H9 (cell line): Measurements from ENCODE around the gene MPV17L2. TPM values are rescaled to one million over a fixed set of nuclear protein-coding genes. Genes with fewer than 3 reads are reported as not detected.

ENCODE experiments used
- DNase-seq: peaks from one replicate; pipeline ENCODE4 v3.0.0-alpha.2; 2017
- H2AFZ ChIP-seq: one replicate; pipeline ENCODE4 v1.6.1; 2013; ENCODE audit warnings: mild to moderate bottlenecking, low read length, control low read depth, moderate library complexity
- H2AK5ac ChIP-seq: 2 replicates; pipeline ENCODE4 v1.6.1; 2013; ENCODE audit warnings: low read length, control low read depth, mixed read lengths; ENCODE audit not compliant: insufficient read length
- H2BK120ac ChIP-seq: one replicate; pipeline ENCODE4 v1.6.1; 2013; ENCODE audit warnings: low read depth, mild to moderate bottlenecking, low read length, control low read depth, inconsistent platforms; ENCODE audit not compliant: poor library complexity, severe bottlenecking
- H2BK12ac ChIP-seq: 2 replicates; pipeline ENCODE4 v1.6.1; 2013; ENCODE audit warnings: low read length, control low read depth, mixed read lengths, low read depth; ENCODE audit not compliant: insufficient read length
- H2BK15ac ChIP-seq: 2 replicates; pipeline ENCODE4 v1.6.1; 2013; ENCODE audit warnings: low read depth, low read length, control low read depth
- H2BK20ac ChIP-seq: one replicate; pipeline ENCODE4 v1.6.1; 2013; ENCODE audit warnings: low read depth, mild to moderate bottlenecking, low read length, control low read depth, inconsistent platforms; ENCODE audit not compliant: poor library complexity, severe bottlenecking
- H2BK5ac ChIP-seq: 2 replicates; pipeline ENCODE4 v1.6.1; 2013; ENCODE audit warnings: low read length, control low read depth, mixed read lengths; ENCODE audit not compliant: insufficient read length
- H3K14ac ChIP-seq: 2 replicates; pipeline ENCODE4 v1.6.1; 2013; ENCODE audit warnings: low read length, control low read depth; ENCODE audit not compliant: insufficient read depth
- H3K18ac ChIP-seq: 2 replicates; pipeline ENCODE4 v1.6.1; 2013; ENCODE audit warnings: low read depth, mild to moderate bottlenecking, mixed read lengths, low read length, control low read depth; ENCODE audit not compliant: insufficient read length
- H3K23ac ChIP-seq: 2 replicates; pipeline ENCODE4 v1.6.1; 2013; ENCODE audit warnings: low read length, control low read depth, mixed read lengths, low read depth; ENCODE audit not compliant: insufficient read length
- H3K23me2 ChIP-seq: 2 replicates; pipeline ENCODE4 v1.6.1; 2013; ENCODE audit warnings: low read depth, mild to moderate bottlenecking, mixed read lengths, low read length, control low read depth; ENCODE audit not compliant: insufficient read length, poor library complexity, severe bottlenecking
- H3K27ac ChIP-seq: 2 replicates; pipeline ENCODE4 v1.5.1; 2013; ENCODE audit warnings: low read length, control low read depth, mixed read lengths, low read depth; ENCODE audit not compliant: insufficient read length
- H3K27me3 ChIP-seq: 2 replicates; pipeline ENCODE4 v1.6.1; 2013; ENCODE audit warnings: low read length, control low read depth, inconsistent platforms; ENCODE audit not compliant: insufficient read depth
- H3K4ac ChIP-seq: 2 replicates; pipeline ENCODE4 v1.6.1; 2013; ENCODE audit warnings: low read depth, mild to moderate bottlenecking, control low read depth, inconsistent platforms, low read length, moderate library complexity
- H3K4me1 ChIP-seq: 2 replicates; pipeline ENCODE4 v1.6.1; 2013; ENCODE audit warnings: low read length, control low read depth, inconsistent platforms; ENCODE audit not compliant: insufficient read depth
- H3K4me2 ChIP-seq: 2 replicates; pipeline ENCODE4 v1.6.1; 2013; ENCODE audit warnings: low read length, control low read depth, mixed read lengths; ENCODE audit not compliant: insufficient read length, insufficient read depth
- H3K56ac ChIP-seq: 2 replicates; pipeline ENCODE4 v1.6.1; 2013; ENCODE audit warnings: low read depth, mild to moderate bottlenecking, mixed read lengths, low read length, control low read depth; ENCODE audit not compliant: insufficient read length
- H3K79me1 ChIP-seq: 2 replicates; pipeline ENCODE4 v1.6.1; 2013; ENCODE audit warnings: low read depth, mild to moderate bottlenecking, moderate library complexity, low read length, control low read depth, inconsistent platforms; ENCODE audit not compliant: insufficient read depth, poor library complexity, severe bottlenecking
- H3K79me2 ChIP-seq: 2 replicates; pipeline ENCODE4 v1.6.1; 2013; ENCODE audit warnings: low read length, control low read depth, inconsistent platforms; ENCODE audit not compliant: insufficient read depth
- H3K9ac ChIP-seq: 2 replicates; pipeline ENCODE4 v1.6.1; 2013; ENCODE audit warnings: low read length, control low read depth, mixed read lengths; ENCODE audit not compliant: insufficient read length; ENCODE audit errors: extremely low read depth
- H3K9me3 ChIP-seq: one replicate; pipeline ENCODE4 v1.6.1; 2013; ENCODE audit warnings: low read depth, low read length, inconsistent platforms; ENCODE audit not compliant: control insufficient read depth
- H3T11ph ChIP-seq: one replicate; pipeline ENCODE4 v1.6.1; 2013; ENCODE audit warnings: mild to moderate bottlenecking, low read length, control low read depth, inconsistent platforms
- H4K20me1 ChIP-seq: one replicate; pipeline ENCODE4 v1.6.1; 2013; ENCODE audit not compliant: control insufficient read depth, insufficient read length, insufficient read depth
- H4K5ac ChIP-seq: 2 replicates; pipeline ENCODE4 v1.6.1; 2013; ENCODE audit warnings: low read depth, mild to moderate bottlenecking, mixed read lengths, low read length, control low read depth; ENCODE audit not compliant: insufficient read length
- H4K8ac ChIP-seq: replicated peaks from 2 replicates; pipeline ENCODE4 v1.6.1; 2013; ENCODE audit warnings: low read length, control low read depth, mixed read lengths, low read depth; ENCODE audit not compliant: insufficient read length
- H4K91ac ChIP-seq: 2 replicates; pipeline ENCODE4 v1.6.1; 2013; ENCODE audit warnings: low read depth, mild to moderate bottlenecking, moderate library complexity, mixed read lengths, low read length, control low read depth; ENCODE audit not compliant: insufficient read length
- H3K27ac Mint-ChIP-seq, 3 experiments: 2 replicates in 2 of 3; 3 replicates in 1 of 3; pipeline ENCODE4 v1.8.0; 2020 to 2021; ENCODE audit warnings: mixed read lengths in 3 of 3, mild to moderate bottlenecking in 1 of 3, moderate library complexity in 1 of 3
- H3K27me3 Mint-ChIP-seq: 2 replicates; pipeline ENCODE4 v1.8.0; 2021; ENCODE audit warnings: low read depth, mild to moderate bottlenecking, moderate library complexity, mixed read lengths
- H3K36me3 Mint-ChIP-seq, 3 experiments: 2 replicates in 2 of 3; 3 replicates in 1 of 3; pipeline ENCODE4 v1.8.0; 2020 to 2021; ENCODE audit warnings: low read depth in 3 of 3, mixed read lengths in 3 of 3; ENCODE audit not compliant: insufficient read depth in 1 of 3
- H3K4me1 Mint-ChIP-seq, 2 experiments: 2 replicates each; pipeline ENCODE4 v1.8.0; 2020; ENCODE audit warnings: mixed read lengths in 2 of 2
- H3K4me3 Mint-ChIP-seq, 2 experiments: 2 replicates in 1 of 2; 3 replicates in 1 of 2; pipeline ENCODE4 v1.8.0; 2020 to 2021; ENCODE audit warnings: mild to moderate bottlenecking in 2 of 2, mixed read lengths in 2 of 2, moderate library complexity in 1 of 2
- H3K9me3 Mint-ChIP-seq, 2 experiments: 2 replicates in 1 of 2; 3 replicates in 1 of 2; pipeline ENCODE4 v1.8.0; 2020; ENCODE audit warnings: mild to moderate bottlenecking in 2 of 2, mixed read lengths in 2 of 2, moderate library complexity in 1 of 2
- WGBS: extraction: QIAGEN DNeasy Blood & Tissue Kit; methylation state at CpG from one replicate; pipeline ENCODE4 v1.1.7; 2013; ENCODE audit warnings: missing lambda C conversion rate, low lambda C conversion rate, mixed read lengths; ENCODE audit not compliant: insufficient read length; ENCODE audit errors: extremely low coverage; 5-methylcytosine and 5-hydroxymethylcytosine counted together
- total RNA-seq: library from RNA; stranded (reverse); gene quantifications from 2 replicates; pipeline ENCODE4 v1.2.1, GENCODE V29; 2021
- TF ChIP-seq, protein P1 (sequence below): fragments of 200-600 bp; sonication (generic); conservative IDR thresholded peaks from 3 replicates; pipeline ENCODE4 v1.8.0; 2021; ENCODE audit warnings: antibody characterized with exemption, mild to moderate bottlenecking

Gene MPV17L2
- total RNA-seq, 1 experiment from 2014 or later, result 26.4 TPM

DNA sequence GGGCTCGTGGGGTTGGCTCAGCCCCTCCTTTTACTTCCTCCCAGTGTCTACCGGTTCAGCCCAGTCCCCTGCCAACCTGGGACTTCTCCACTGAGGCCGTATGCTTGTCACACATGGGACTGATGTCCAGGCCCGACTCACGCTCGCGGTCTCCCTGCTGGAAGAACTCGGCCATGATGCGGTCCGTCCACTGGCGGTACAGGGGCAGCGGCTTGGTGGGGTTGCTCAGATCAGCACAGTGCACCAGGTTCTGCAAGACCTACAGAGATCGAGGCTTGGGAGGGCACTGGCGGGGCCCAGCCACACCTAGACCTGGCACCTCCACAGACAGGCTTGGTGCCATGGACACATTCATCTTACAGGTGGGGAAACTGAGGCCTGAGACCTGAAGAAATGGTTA lies 18.7 kb downstream of the MPV17L2 start:
- Histone ChIP-seq H2BK120ac (no peak overlapping the region), H3K9ac (no peak overlapping the region), H4K20me1 (no peaks in the 10 kb centered on the region), H2BK5ac (no peak overlapping the region), H3K23me2 (peaks cover 4% of the 10 kb centered on the region), H3K23ac (no peak overlapping the region), H3K27me3 (no peaks in the 10 kb centered on the region), H3K79me2 (no peaks in the 10 kb centered on the region), H2BK20ac (no peak overlapping the region), H2AFZ (no peak overlapping the region), H3T11ph (no peak overlapping the region), H3K79me1 (no peaks in the 10 kb centered on the region), H4K5ac (no peak overlapping the region), H3K18ac (no peak overlapping the region), H3K4ac (no peak overlapping the region), H3K27ac (no peak overlapping the region), H4K91ac (no peak overlapping the region), H3K9me3 (no peaks in the 10 kb centered on the region), H2AK5ac (no peak overlapping the region), H3K4me1 (no peaks in the 10 kb centered on the region), H3K14ac (no peak overlapping the region), H3K4me2 (no peak overlapping the region), H3K56ac (no peak overlapping the region), H2BK15ac (no peak overlapping the region), H2BK12ac (no peak overlapping the region), H4K8ac (no peak overlapping the region)
- TF ChIP-seq, protein P1, sequence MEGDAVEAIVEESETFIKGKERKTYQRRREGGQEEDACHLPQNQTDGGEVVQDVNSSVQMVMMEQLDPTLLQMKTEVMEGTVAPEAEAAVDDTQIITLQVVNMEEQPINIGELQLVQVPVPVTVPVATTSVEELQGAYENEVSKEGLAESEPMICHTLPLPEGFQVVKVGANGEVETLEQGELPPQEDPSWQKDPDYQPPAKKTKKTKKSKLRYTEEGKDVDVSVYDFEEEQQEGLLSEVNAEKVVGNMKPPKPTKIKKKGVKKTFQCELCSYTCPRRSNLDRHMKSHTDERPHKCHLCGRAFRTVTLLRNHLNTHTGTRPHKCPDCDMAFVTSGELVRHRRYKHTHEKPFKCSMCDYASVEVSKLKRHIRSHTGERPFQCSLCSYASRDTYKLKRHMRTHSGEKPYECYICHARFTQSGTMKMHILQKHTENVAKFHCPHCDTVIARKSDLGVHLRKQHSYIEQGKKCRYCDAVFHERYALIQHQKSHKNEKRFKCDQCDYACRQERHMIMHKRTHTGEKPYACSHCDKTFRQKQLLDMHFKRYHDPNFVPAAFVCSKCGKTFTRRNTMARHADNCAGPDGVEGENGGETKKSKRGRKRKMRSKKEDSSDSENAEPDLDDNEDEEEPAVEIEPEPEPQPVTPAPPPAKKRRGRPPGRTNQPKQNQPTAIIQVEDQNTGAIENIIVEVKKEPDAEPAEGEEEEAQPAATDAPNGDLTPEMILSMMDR, result no peak
- peaks cover 2% of the 10 kb centered on the region; the same call in 1 of the 2 replicates for H3K27me3 Mint-ChIP-seq
- H3K9me3 Mint-ChIP-seq, result no peaks in the 10 kb centered on the region
- no peak overlapping the region for H3K27ac Mint-ChIP-seq
- H3K36me3 Mint-ChIP-seq, result peaks cover 0 to 3% (median 0%) of the 10 kb centered on the region in 3 experiments; a peak in 1 of 7 replicates
- no peak overlapping the region for H3K4me3 Mint-ChIP-seq
- peaks cover 5 to 16% of the 10 kb centered on the region in 2 experiments; a peak in 3 of 4 replicates for H3K4me1 Mint-ChIP-seq
- no peak for DNase-seq
- no CpG with 5 or more reads among the region's 14 CpGs for WGBS
